Measurements from ENCODE around the gene PDE1C. TPM values are rescaled to one million over a fixed set of nuclear protein-coding genes. Genes with fewer than 3 reads are reported as not detected.

The PDE1C gene
- total RNA-seq: 0.12 and 0.33 TPM in 2 replicates

GRCh38 chr7:32070406-32071360 is at the start of gene PDE1C:
Gene PDE1C (minus strand): TSS chr7:32070407.

All from uterine smooth muscle cell (primary cell).